Measurements from ENCODE around the gene TNS2. TPM values are rescaled to one million over a fixed set of nuclear protein-coding genes. Genes with fewer than 3 reads are reported as not detected.
A peak's percentile ranks its signal among the peaks of the same experiment; 100 is the strongest.

Gene TNS2
- total and polyA plus RNA-seq, 10 of the 15 experiments (the other 5 are each of a cell fraction or from before 2014, with no cell fraction given) = 0.03 to 0.72 (median 0.16) TPM; not detected in 4

GRCh38 chr12:53069621-53070410 lies 20.0 kb downstream of the TNS2 start:
- RAD21 ChIA-PET (ENCODE audit: unreplicated experiment) = interaction anchor here (1.7 kb wide), 1 partner anchor 29 kb away, joined by 4 read pairs; no protein-coding TSS in a partner anchor
- intact Hi-C loops (cut with micrococcal nuclease; ENCODE audit: unreplicated experiment) = loop anchor here (5.0 kb wide), 1 partner anchor 87 kb away; no protein-coding TSS in a partner anchor
- TF ChIP-seq ZNF24 (IDR thresholded peaks at IDR 0.05) (no peak), IRF5 (IDR thresholded peaks at IDR 0.05; ENCODE audit: borderline replicate concordance) (no peak), WRNIP1 (IDR thresholded peaks at IDR 0.05; ENCODE audit: borderline replicate concordance, low read depth, low read length) (no peak), SIN3A (IDR thresholded peaks at IDR 0.05; ENCODE audit: low read depth, low read length) (no peak), BHLHE40 (IDR thresholded peaks at IDR 0.05; ENCODE audit: borderline replicate concordance in 1 of 2, low read depth in 2 of 2, low read length in 1 of 2) (no peak), MEF2B (IDR thresholded peaks at IDR 0.05; ENCODE audit: partially characterized antibody, poor library complexity, severe bottlenecking) (no peak), CBX3 (IDR thresholded peaks at IDR 0.05; ENCODE audit: borderline replicate concordance, low read depth) (no peak), IKZF2 (IDR thresholded peaks at IDR 0.05) (no peak), NFYA (IDR thresholded peaks at IDR 0.05; ENCODE audit: borderline replicate concordance, low read depth, low read length) (no peak)
- TF ChIP-seq, protein P1, sequence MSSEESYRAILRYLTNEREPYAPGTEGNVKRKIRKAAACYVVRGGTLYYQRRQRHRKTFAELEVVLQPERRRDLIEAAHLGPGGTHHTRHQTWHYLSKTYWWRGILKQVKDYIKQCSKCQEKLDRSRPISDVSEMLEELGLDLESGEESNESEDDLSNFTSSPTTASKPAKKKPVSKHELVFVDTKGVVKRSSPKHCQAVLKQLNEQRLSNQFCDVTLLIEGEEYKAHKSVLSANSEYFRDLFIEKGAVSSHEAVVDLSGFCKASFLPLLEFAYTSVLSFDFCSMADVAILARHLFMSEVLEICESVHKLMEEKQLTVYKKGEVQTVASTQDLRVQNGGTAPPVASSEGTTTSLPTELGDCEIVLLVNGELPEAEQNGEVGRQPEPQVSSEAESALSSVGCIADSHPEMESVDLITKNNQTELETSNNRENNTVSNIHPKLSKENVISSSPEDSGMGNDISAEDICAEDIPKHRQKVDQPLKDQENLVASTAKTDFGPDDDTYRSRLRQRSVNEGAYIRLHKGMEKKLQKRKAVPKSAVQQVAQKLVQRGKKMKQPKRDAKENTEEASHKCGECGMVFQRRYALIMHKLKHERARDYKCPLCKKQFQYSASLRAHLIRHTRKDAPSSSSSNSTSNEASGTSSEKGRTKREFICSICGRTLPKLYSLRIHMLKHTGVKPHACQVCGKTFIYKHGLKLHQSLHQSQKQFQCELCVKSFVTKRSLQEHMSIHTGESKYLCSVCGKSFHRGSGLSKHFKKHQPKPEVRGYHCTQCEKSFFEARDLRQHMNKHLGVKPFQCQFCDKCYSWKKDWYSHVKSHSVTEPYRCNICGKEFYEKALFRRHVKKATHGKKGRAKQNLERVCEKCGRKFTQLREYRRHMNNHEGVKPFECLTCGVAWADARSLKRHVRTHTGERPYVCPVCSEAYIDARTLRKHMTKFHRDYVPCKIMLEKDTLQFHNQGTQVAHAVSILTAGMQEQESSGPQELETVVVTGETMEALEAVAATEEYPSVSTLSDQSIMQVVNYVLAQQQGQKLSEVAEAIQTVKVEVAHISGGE (CRISPR knock-in tag; IDR thresholded peaks at IDR 0.05) = no peak
- TF ChIP-seq, protein P2, sequence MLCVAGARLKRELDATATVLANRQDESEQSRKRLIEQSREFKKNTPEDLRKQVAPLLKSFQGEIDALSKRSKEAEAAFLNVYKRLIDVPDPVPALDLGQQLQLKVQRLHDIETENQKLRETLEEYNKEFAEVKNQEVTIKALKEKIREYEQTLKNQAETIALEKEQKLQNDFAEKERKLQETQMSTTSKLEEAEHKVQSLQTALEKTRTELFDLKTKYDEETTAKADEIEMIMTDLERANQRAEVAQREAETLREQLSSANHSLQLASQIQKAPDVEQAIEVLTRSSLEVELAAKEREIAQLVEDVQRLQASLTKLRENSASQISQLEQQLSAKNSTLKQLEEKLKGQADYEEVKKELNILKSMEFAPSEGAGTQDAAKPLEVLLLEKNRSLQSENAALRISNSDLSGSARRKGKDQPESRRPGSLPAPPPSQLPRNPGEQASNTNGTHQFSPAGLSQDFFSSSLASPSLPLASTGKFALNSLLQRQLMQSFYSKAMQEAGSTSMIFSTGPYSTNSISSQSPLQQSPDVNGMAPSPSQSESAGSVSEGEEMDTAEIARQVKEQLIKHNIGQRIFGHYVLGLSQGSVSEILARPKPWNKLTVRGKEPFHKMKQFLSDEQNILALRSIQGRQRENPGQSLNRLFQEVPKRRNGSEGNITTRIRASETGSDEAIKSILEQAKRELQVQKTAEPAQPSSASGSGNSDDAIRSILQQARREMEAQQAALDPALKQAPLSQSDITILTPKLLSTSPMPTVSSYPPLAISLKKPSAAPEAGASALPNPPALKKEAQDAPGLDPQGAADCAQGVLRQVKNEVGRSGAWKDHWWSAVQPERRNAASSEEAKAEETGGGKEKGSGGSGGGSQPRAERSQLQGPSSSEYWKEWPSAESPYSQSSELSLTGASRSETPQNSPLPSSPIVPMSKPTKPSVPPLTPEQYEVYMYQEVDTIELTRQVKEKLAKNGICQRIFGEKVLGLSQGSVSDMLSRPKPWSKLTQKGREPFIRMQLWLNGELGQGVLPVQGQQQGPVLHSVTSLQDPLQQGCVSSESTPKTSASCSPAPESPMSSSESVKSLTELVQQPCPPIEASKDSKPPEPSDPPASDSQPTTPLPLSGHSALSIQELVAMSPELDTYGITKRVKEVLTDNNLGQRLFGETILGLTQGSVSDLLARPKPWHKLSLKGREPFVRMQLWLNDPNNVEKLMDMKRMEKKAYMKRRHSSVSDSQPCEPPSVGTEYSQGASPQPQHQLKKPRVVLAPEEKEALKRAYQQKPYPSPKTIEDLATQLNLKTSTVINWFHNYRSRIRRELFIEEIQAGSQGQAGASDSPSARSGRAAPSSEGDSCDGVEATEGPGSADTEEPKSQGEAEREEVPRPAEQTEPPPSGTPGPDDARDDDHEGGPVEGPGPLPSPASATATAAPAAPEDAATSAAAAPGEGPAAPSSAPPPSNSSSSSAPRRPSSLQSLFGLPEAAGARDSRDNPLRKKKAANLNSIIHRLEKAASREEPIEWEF (IDR thresholded peaks at IDR 0.05; ENCODE audit: insufficient replicate concordance, low read depth, low read length) = no peak

More at GRCh38 chr12:53069621-53070410, 20.0 kb downstream of the TNS2 start:
- Histone ChIP-seq H4K20me1 (ENCODE audit: control insufficient read depth, insufficient read depth) (no peaks in the 10 kb centered on the region; the same call in 1 of the 2 replicates), H3K4me2 (ENCODE audit: control insufficient read depth, insufficient read depth) (no peak overlapping the region), H3K79me2 (ENCODE audit: control insufficient read depth, insufficient read depth, low read length) (no peaks in the 10 kb centered on the region), H3K4me1 (ENCODE audit: control insufficient read depth, insufficient read depth, low read length) (no peaks in the 10 kb centered on the region), H3K36me3 (ENCODE audit: control insufficient read depth in 2 of 2, insufficient read depth in 2 of 2, low read length in 1 of 2) (peaks cover 8 to 14% of the 10 kb centered on the region in 2 experiments; a peak in 3 of 4 replicates), H3K9me3 (replicated peaks; ENCODE audit: control insufficient read depth, insufficient read depth, low read length) (no peaks in the 10 kb centered on the region), H3K27me3 (replicated peaks in 1 of 2; ENCODE audit: control insufficient read depth in 2 of 2, insufficient read depth in 2 of 2, low read length in 1 of 2) (no peaks in the 10 kb centered on the region), H3K9ac (ENCODE audit: control insufficient read depth, insufficient read depth, low read length) (no peak overlapping the region), H3K27ac (ENCODE audit: control insufficient read depth, insufficient read depth) (no peak overlapping the region), H3K4me3 (no peak overlapping the region), H2AFZ (ENCODE audit: control insufficient read depth, low read depth, low read length) (no peak overlapping the region)
- ATAC-seq = no peak
- CTCF ChIA-PET = interaction anchor here (12.1 kb wide), 1 partner anchor 31 kb away, joined by 355 read pairs; the partner anchor contains the start of genes IGFBP6 and SOAT2
- no peak for DNase-seq (ENCODE audit: low read depth, low spot score)
- BruUV-seq (replicated peaks) = TSS peak; percentile 23
- no peak for FAIRE-seq
- POLR2A ChIA-PET = interaction anchor here (1.4 kb wide), 1 partner anchor 9 kb away, joined by 4 read pairs; the partner anchor contains the start of gene SPRYD3
- in situ Hi-C loops (cut with MboI) = no loop called here
- SMC1A ChIA-PET (ENCODE audit: uncharacterized antibody, unreplicated experiment) = interaction anchor here (0.9 kb wide), 1 partner anchor 75 kb away, joined by 4 read pairs; no protein-coding TSS in a partner anchor
- 89% methylated on average over 12 of the region's 12 CpGs for WGBS (ENCODE audit: insufficient coverage, insufficient replicate concordance, low lambda C conversion rate, missing lambda C conversion rate)

All from GM12878 (cell line).